Heart left ventricle (tissue), 13 donors: Measurements from ENCODE around the gene TEK.

Experiments used
- POLR2A ChIP-seq, 2 donors: fragments of 450-650 bp; IDR thresholded peaks; one replicate each; pipeline ENCODE4 v1.6.1; 2017; ENCODE audit warnings: antibody characterized with exemption in 2 of 2, mild to moderate bottlenecking in 2 of 2, moderate library complexity in 2 of 2
- TF ChIP-seq, protein P1 (sequence below), 12 donors: fragments of 200-600 bp; sonication (generic) in 4 of 12; IDR thresholded peaks; one replicate each; pipeline versions ENCODE4 v1.5.0 to v1.8.0; 2018 to 2022; ENCODE audit warnings: antibody characterized with exemption in 12 of 12, mild to moderate bottlenecking in 5 of 12
- donor health status: ischemic (EF 13 %, LVEDD 7.1; RV severe dilation, severe dysfunction).
- donor health status: DM: no; HTN: yes; CAD: no.
- donor health status: DM: no; HTN: no; CAD: no.
- donor health status: ischemic (EF 25% LVEDD 6.9; RV normal size, moderate dysfunction).
- donor health status: ischemic (EF 25% LVEDD 5.7; RV mildly dilated, moderate dysfunction).
- donor health status: ischemic (EF 35%, LVEDD 5.7; RV mildly dilated, moderate dysfunction).
- donor health status: nonischemic (EF 11% LVEDD 7.7; RV severe dilation, severe dysfunction).
- donor health status: DM: yes; HTN: yes; CAD: no.
- donor health status: PGD.
- donor health status: ischemic (EF 29% LVEDD 5.4; RV normal size, mild dysfunction).
- donor health status: nonischemic (EF 23%, LVEDD 6.1; RV moderate dilation, normal function).

DNA sequence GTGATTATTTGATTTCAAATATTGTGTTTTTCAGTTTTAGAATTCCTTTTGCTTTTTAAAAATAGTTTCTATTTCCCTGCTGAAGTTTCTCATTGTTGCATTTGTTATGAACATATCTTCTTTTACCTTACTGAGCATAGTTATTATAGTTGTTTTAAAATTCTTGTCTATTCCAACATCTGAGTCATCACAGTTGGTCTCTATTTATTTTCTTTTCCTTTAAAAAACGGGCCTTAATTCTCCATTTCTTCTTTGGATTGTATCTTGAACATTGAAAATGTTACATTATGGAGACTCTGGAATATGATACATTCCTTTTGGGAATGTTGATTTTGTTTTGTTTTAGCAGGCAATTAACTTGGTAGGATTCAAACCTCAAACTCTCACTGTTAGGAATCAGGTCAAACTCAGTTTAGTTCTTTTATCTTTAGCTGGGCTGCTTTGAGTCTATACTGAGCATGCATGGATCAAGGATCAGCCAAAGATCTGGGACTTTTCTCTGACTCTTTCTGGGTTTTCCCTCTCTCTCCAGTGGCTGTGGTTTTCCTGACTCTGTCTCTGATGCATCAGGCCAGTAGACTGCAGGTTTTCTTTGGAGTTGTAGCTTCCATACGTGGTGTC lies 70.3 kb downstream of the TEK start:
- TF ChIP-seq, protein P1, sequence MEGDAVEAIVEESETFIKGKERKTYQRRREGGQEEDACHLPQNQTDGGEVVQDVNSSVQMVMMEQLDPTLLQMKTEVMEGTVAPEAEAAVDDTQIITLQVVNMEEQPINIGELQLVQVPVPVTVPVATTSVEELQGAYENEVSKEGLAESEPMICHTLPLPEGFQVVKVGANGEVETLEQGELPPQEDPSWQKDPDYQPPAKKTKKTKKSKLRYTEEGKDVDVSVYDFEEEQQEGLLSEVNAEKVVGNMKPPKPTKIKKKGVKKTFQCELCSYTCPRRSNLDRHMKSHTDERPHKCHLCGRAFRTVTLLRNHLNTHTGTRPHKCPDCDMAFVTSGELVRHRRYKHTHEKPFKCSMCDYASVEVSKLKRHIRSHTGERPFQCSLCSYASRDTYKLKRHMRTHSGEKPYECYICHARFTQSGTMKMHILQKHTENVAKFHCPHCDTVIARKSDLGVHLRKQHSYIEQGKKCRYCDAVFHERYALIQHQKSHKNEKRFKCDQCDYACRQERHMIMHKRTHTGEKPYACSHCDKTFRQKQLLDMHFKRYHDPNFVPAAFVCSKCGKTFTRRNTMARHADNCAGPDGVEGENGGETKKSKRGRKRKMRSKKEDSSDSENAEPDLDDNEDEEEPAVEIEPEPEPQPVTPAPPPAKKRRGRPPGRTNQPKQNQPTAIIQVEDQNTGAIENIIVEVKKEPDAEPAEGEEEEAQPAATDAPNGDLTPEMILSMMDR (IDR thresholded peaks at IDR 0.05), result no peak
- TF ChIP-seq POLR2A (IDR thresholded peaks at IDR 0.05), result no peak
